HG03442 (cell line): ENCODE results near the gene UGT1A7.
"Not testable (repeated sequence)": the region's sequence is repeated elsewhere in the genome, so short reads cannot be mapped to it uniquely, and the experiment has no call there.

Experiments used
- ATAC-seq: cut with Tn5 transposase; IDR thresholded peaks from one replicate; pipeline ENCODE4 v1.9.1; 2021; ENCODE audit warnings: mild to moderate bottlenecking, moderate library complexity; ENCODE audit not compliant: unreplicated experiment

The UGT1A7 gene

GRCh38 chr2:233711312-233712008 is 29.8 kb downstream of the UGT1A7 start:
- ATAC-seq = no peak

- no peak for ATAC-seq
Measured at GRCh38 chr2:233712611-233713261, 31.0 kb downstream of the UGT1A7 start, which contains the start of gene UGT1A5. Gene UGT1A5, plus strand, starts transcription at chr2:233712907. Its CDS starts 85 bp downstream, at chr2:233712992.

- no peak for ATAC-seq
Measured at GRCh38 chr2:233713262-233713615, 31.5 kb downstream of the UGT1A7 start.

GRCh38 chr2:233714121-233714520 is 32.4 kb downstream of the UGT1A7 start:
- ATAC-seq = no peak

GRCh38 chr2:233718552-233718951 is 36.9 kb downstream of the UGT1A7 start, which contains the start of gene UGT1A4:
Gene UGT1A4, plus strand, starts transcription at chr2:233718736. Its CDS starts 85 bp downstream, at chr2:233718821.
- ATAC-seq = no peak

GRCh38 chr2:233728723-233729301 is 47.1 kb downstream of the UGT1A7 start, which contains the start of gene UGT1A3:
Gene UGT1A3, plus strand, starts transcription at chr2:233729042. Its CDS starts 85 bp downstream, at chr2:233729127.
- no peak for ATAC-seq

- not testable (repeated sequence) for ATAC-seq
Measured at GRCh38 chr2:233736868-233737653, 55.4 kb downstream of the UGT1A7 start.

- no peak for ATAC-seq
Measured at GRCh38 chr2:233740870-233741269, 59.2 kb downstream of the UGT1A7 start.

GRCh38 chr2:233743464-233744259 is 62.0 kb downstream of the UGT1A7 start:
- no peak for ATAC-seq

- no peak for ATAC-seq
Measured at GRCh38 chr2:233745073-233745755, 63.5 kb downstream of the UGT1A7 start.

- not testable (repeated sequence) for ATAC-seq
Measured at GRCh38 chr2:233745838-233746237, 64.1 kb downstream of the UGT1A7 start.

GRCh38 chr2:233746475-233747282 is 65.0 kb downstream of the UGT1A7 start:
- ATAC-seq = no peak

- ATAC-seq = no peak
Measured at GRCh38 chr2:233747283-233747544, 65.5 kb downstream of the UGT1A7 start.

GRCh38 chr2:233750689-233751088 is 69.0 kb downstream of the UGT1A7 start:
- ATAC-seq = not testable (repeated sequence)

GRCh38 chr2:233751212-233752009 is 69.7 kb downstream of the UGT1A7 start:
- not testable (repeated sequence) for ATAC-seq

- ATAC-seq = no peak
Measured at GRCh38 chr2:233754872-233755611, 73.3 kb downstream of the UGT1A7 start.

GRCh38 chr2:233756429-233757081 is 74.9 kb downstream of the UGT1A7 start:
- ATAC-seq = no peak
